Activated naive CD4-positive, alpha-beta T cell treated with anti-CD3 and anti-CD28 coated beads, Interleukin-2, amount 50 U/mL, for 24 hours (primary cell): Measurements from ENCODE around the gene BCAR3.
"Not testable (repeated sequence)": the region's sequence is repeated elsewhere in the genome, so short reads cannot be mapped to it uniquely, and the experiment has no call there.

Source experiments
- H3K27ac Mint-ChIP-seq: one replicate; pipeline ENCODE4 v1.8.0; 2021; ENCODE audit warnings: mild to moderate bottlenecking, mixed read lengths
- H3K27me3 Mint-ChIP-seq: one replicate; pipeline ENCODE4 v1.8.0; 2021; ENCODE audit warnings: mixed read lengths
- H3K36me3 Mint-ChIP-seq: one replicate; pipeline ENCODE4 v1.8.0; 2021; ENCODE audit warnings: mixed read lengths
- H3K4me1 Mint-ChIP-seq: one replicate; pipeline ENCODE4 v1.8.0; 2021; ENCODE audit warnings: mixed read lengths
- H3K4me3 Mint-ChIP-seq: one replicate; pipeline ENCODE4 v1.8.0; 2021; ENCODE audit warnings: mild to moderate bottlenecking, mixed read lengths
- H3K9me3 Mint-ChIP-seq: one replicate; pipeline ENCODE4 v1.8.0; 2021; ENCODE audit warnings: mixed read lengths

BCAR3 gene

DNA sequence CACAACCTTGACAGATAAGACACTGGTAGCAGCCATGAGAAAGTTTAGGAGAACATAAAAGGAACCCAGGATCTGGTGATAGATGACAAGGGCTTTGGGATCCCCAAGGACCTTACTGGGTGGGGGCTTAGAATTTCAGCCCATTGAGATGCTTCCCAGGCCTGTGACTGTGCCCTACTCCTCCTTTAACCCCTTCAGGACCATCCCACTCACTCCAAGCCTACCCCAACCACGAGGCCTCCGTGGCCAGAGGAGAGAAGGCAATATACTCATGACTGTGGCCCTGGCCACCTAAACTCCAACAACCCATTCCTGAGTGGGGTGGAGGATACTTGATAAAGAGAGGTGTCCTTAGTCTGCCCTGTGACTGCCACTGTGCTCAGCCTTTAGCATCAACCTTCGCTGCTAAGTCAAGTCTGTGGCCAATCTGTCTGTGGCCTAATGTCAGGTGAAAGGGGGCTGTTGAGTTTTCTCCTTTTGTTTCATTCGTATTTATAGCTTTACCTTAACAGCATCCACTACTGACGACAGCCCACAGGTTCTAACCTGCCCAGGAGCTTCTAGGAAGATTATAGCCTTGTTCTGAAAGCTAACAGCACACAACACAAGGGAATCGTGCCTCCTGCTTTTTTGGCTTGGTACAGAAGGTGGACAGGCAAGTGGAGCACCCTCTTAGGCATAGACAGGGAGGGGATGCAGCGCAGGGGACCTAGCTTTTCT is 16.9 kb upstream of the BCAR3 start:
- H3K27ac Mint-ChIP-seq: no peak overlapping the region
- H3K36me3 Mint-ChIP-seq: no peaks in the 10 kb centered on the region
- H3K4me1 Mint-ChIP-seq: no peaks in the 10 kb centered on the region
- H3K4me3 Mint-ChIP-seq: no peak overlapping the region
- no peaks in the 10 kb centered on the region for H3K27me3 Mint-ChIP-seq
- H3K9me3 Mint-ChIP-seq: no peaks in the 10 kb centered on the region

DNA sequence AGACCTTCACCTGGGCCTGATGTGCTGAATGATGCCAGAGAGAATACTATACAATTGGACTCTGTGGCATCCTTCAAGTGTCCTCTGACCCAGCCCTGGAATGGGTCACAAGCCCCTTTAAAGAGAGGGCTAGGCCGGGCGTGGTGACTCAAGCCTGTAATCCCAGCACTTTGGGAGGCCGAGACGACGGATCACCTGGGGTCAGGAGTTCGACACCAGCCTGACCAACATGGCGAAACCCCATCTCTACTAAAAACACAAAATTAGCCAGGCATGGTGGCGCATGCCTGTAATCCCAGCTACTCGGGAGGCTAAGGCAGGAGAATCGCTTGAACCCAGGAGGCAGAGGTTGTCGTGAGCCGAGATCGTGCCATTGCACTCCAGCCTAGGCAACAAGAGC is 15.9 kb upstream of the BCAR3 start:
- H3K36me3 Mint-ChIP-seq, H3K4me3 Mint-ChIP-seq, H3K27me3 Mint-ChIP-seq, H3K27ac Mint-ChIP-seq, H3K9me3 Mint-ChIP-seq, H3K4me1 Mint-ChIP-seq: not testable (repeated sequence)

DNA sequence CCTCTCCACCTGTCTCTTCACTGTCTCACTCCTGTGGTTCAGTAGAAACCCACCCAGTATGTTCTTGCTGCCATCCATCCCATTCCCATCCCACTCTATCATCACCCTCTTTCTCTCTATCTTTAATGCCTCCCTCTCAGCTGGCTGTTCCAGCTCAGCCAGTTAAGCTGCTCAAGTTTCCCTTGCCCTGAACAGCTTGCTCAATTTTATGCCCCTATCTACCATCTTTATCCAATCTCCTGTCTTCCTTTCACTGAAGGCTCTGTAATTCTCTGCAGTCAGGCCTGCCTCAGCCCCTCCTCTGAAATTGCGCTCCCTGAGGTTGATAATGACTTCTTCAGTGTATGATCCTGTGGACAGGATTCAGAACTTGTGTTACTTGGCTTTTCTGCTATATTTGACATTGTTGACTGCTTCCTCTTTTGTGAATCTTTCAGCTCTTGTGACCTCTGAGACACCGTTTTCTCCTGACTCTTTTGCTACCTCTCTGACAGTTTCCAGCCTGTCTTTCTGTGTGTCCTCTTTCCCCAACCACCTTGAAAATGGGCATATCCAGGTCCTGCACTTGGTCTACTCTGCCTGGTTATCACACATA is 13.9 kb upstream of the BCAR3 start:
- H3K4me1 Mint-ChIP-seq: peaks cover 11% of the 10 kb centered on the region
- no peak overlapping the region for H3K4me3 Mint-ChIP-seq
- H3K27me3 Mint-ChIP-seq: no peaks in the 10 kb centered on the region
- H3K27ac Mint-ChIP-seq: no peak overlapping the region
- no peaks in the 10 kb centered on the region for H3K9me3 Mint-ChIP-seq
- no peaks in the 10 kb centered on the region for H3K36me3 Mint-ChIP-seq

DNA sequence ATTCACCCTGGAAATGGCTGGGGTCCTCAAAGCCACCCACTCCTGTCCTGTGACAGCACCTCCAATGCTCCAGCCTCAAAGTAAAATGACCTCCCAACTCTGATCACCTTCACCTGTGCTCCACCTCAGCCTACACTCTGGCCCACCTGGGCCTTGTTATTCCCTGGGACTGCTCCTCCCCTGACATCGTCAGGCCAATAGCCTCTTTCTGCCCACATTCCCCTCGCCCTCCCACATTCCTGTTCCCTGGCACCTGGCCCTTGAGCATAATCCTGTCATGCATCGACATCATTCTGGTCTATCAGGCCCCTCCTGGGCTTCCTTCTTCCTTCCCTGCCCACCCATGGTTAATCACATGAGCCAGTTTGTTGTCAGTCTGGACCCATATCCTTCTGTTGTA is 13.2 kb upstream of the BCAR3 start:
- Mint-ChIP-seq H3K4me3 (no peak overlapping the region), H3K4me1 (peaks cover 11% of the 10 kb centered on the region), H3K27me3 (no peaks in the 10 kb centered on the region), H3K36me3 (no peaks in the 10 kb centered on the region), H3K9me3 (no peaks in the 10 kb centered on the region), H3K27ac (no peak overlapping the region)

DNA sequence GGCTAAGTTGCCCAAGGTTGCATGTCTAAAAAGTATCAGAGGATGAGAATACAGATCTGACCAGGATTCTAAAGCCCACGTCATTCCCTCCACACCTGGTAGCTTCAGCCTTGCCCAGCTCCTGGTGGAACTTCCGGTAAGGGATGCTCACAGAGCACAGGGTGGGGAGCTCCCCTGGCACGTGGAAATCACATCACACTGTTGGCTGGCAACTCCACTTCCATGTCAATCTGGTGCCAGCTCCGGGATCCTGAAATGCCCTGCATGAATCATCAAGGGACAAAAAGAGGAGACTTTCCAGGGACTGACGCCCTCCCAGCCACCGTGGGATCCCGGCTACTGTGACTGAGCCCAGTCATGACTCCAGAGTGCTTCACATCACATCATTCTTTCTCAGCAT is 12.4 kb upstream of the BCAR3 start:
- H3K4me1 Mint-ChIP-seq: peaks cover 11% of the 10 kb centered on the region
- no peaks in the 10 kb centered on the region for H3K27me3 Mint-ChIP-seq
- no peaks in the 10 kb centered on the region for H3K36me3 Mint-ChIP-seq
- no peak overlapping the region for H3K4me3 Mint-ChIP-seq
- no peaks in the 10 kb centered on the region for H3K9me3 Mint-ChIP-seq
- no peak overlapping the region for H3K27ac Mint-ChIP-seq

DNA sequence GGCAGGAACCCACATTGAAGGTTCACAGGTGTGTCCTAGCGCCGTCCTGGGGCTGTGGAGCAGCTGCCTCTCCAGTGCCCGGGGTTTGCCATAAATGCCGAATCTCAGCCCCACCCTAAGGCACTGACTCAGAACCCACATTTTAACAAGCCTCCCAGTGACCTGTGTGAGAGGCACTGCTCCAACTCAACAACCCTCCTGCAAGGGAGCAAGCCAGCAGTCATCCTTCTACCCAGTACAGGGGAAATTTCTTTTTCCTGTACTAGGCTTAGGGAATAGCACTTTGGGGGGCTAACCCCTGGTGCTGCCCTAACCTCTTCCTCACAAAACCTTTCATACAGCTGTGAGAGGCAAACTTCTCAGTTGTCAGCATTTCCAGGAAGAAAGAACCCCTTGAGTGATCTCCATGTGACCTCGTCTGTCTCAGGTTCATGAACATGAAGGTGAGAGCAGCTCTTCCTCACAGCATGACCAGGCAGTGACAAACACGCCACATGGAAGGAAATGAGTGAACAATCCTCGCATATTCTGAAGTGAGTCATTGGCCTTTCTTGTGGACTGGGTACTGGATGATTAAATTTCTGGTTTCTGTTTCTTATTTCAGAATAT is 11.4 kb upstream of the BCAR3 start:
- Mint-ChIP-seq H3K36me3 (no peaks in the 10 kb centered on the region), H3K27me3 (no peaks in the 10 kb centered on the region), H3K4me3 (peak overlapping the region; percentile 17), H3K27ac (peak overlapping the region; percentile 68), H3K9me3 (no peaks in the 10 kb centered on the region), H3K4me1 (peaks cover 11% of the 10 kb centered on the region)

DNA sequence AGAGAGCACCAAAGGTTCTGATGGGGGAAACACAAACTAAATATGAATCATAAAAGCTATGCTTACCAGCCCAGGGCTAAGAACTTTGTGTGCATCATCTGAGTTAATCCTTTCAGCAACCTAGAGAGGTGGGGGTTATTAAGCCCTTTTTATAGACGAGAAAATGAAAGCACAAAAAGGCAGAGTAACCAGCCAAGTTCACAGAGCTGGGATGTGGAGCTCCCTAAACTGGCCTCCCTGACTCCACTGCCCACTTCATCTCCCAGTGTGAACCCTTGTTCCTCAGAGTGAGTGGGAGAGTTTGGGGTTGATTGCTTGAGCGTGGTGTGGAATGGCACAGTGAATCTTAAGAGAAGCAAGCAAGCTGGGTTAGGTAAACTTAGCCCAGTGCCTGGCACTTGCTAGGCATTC is 10.8 kb upstream of the BCAR3 start:
- no peaks in the 10 kb centered on the region for H3K9me3 Mint-ChIP-seq
- H3K36me3 Mint-ChIP-seq: no peaks in the 10 kb centered on the region
- H3K27ac Mint-ChIP-seq: no peak overlapping the region
- H3K27me3 Mint-ChIP-seq: peaks cover 3% of the 10 kb centered on the region
- peaks cover 11% of the 10 kb centered on the region for H3K4me1 Mint-ChIP-seq
- peak overlapping the region; percentile 26 for H3K4me3 Mint-ChIP-seq

DNA sequence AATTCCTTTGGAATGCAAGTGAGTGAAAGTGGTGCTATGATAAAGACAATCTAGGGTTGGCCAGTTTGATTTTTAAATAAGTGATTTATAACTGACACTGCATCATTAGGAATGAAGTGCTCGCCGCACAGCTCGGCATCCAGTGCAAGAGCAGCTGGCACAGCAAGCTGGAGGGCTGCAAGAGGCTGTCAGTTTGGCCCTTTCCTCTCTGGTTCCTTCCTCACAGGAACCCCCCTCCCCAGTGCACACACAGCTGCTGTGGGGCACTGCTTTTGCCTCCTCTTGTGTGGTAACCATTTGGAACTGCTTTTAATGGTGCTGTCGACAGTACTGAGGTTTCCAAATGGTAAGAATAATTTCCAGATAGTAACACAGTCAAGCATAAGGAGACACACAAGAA is 10.4 kb upstream of the BCAR3 start:
- H3K27me3 Mint-ChIP-seq: peaks cover 3% of the 10 kb centered on the region
- no peak overlapping the region for H3K4me3 Mint-ChIP-seq
- H3K4me1 Mint-ChIP-seq: peaks cover 11% of the 10 kb centered on the region
- no peaks in the 10 kb centered on the region for H3K36me3 Mint-ChIP-seq
- no peak overlapping the region for H3K27ac Mint-ChIP-seq
- no peaks in the 10 kb centered on the region for H3K9me3 Mint-ChIP-seq

DNA sequence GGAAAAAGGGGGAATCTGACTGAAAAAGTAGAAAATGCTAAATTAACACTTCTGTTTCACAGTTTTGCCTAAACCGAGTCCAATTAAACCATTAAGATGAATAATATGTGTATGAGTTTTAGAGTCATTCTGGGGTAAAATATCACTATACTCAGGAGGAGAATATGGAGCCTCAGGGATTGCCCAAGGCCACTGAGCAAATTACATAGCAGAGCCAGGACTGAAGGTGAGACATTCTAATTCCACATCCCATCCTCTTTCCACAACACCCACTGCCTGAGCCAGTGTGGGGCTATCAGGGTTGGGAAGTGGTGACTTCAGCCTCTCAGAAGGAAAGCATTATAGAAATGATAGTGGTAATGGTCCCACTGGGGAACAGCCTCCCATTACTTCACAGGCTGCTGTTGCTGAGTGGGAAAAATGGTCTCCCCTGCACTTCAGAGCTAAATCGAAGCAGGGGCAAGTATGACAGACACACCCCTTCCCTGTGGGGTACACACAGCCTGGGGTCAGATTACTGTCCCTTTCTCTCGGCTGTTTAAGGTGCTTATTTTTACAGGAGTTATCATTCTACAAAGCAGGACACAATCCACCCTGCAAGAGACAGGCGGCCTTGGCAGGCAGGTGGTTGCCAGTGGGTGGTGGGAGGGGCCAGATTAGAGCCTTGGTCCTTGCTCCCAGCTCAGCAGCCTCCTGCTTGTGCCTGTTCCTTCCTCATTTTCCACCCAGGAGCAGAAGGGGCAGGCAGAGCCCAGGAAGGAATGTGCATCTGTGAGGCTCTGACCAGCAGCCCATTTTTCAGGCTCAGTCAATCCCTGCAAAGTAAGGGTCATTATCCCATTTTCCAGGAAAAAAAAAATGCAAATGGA is 9.5 kb upstream of the BCAR3 start:
- no peaks in the 10 kb centered on the region for H3K9me3 Mint-ChIP-seq
- H3K27ac Mint-ChIP-seq: no peak overlapping the region
- peaks cover 4% of the 10 kb centered on the region for H3K27me3 Mint-ChIP-seq
- H3K4me1 Mint-ChIP-seq: peaks cover 11% of the 10 kb centered on the region
- H3K36me3 Mint-ChIP-seq: no peaks in the 10 kb centered on the region
- no peak overlapping the region for H3K4me3 Mint-ChIP-seq

DNA sequence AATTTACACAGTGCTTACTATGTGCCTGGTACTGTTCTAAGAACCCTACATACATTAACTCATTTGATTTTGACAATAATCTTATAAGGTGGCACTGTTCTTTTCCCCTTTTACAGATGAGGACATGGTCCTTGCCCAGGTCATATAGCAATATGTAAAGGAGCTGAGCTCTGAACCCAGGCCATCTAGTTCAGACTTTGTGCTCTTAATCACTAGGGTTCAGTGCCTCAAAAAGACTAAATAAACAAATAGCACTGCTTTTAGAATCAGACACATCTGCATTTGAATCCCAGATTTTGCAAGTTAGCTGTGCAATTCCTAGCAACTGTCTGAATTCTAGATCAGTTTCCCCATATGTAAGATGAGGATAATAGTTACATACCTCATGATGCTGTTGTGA is 8.7 kb upstream of the BCAR3 start:
- Mint-ChIP-seq H3K27me3 (peaks cover 8% of the 10 kb centered on the region), H3K9me3 (no peaks in the 10 kb centered on the region), H3K27ac (no peak overlapping the region), H3K4me1 (peaks cover 11% of the 10 kb centered on the region), H3K36me3 (no peaks in the 10 kb centered on the region), H3K4me3 (no peak overlapping the region)

DNA sequence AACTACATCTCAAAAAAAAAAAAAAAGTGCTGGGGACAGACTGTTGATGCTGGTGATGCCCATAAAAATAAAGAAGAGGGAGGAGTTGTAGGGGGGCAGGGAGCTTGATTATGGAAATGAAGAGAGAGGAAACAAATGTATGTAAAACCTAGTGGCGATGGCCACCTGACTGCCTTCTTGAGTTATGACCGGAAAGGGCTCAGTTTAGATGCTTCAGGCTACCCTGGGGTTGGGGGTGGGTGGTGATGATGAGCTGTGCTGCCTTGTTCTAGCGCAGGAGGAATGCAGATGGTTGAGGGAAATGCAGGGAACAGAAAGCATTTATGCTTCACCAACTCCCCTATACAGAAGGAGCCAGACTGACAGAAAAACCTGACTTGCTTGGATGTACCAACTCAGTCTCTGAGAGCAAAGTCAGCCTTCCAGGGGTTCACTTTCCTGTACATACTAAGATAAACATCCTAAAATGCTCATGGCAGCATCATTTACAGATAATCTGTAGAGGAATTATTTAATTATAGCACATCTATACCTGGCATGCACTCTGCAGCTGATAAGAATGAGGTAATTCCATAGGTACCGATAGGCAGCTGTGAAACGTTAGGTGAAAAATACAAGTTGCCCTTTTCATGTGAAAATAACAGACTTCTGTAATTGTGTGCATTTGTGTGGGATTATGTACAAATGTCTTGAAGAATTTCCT is 8.0 kb upstream of the BCAR3 start:
- Mint-ChIP-seq H3K27me3 (peaks cover 11% of the 10 kb centered on the region), H3K4me3 (no peak overlapping the region), H3K36me3 (no peaks in the 10 kb centered on the region), H3K9me3 (no peaks in the 10 kb centered on the region), H3K27ac (no peak overlapping the region), H3K4me1 (peaks cover 11% of the 10 kb centered on the region)

DNA sequence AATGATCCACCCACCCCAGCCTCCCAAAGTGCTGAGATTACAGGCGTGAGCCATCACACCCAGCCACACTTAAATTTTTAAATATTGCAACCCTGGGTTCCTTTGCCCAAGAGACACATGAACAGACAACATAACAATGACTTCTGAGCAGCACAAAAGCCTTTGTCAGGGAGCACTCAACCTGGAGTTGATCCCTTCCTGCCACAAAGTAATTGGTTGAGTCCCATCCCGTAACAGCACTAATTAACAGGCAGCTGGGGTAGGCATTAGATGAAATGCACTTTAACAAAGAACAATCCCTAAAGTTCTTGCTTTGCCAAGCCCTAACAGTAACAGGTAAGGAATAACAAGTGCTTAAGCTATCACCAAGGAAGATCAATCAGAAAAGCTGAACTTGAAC is 5.9 kb upstream of the BCAR3 start:
- no peak overlapping the region for H3K4me3 Mint-ChIP-seq
- no peaks in the 10 kb centered on the region for H3K36me3 Mint-ChIP-seq
- no peak overlapping the region for H3K27ac Mint-ChIP-seq
- H3K27me3 Mint-ChIP-seq: peaks cover 24% of the 10 kb centered on the region
- no peaks in the 10 kb centered on the region for H3K9me3 Mint-ChIP-seq
- H3K4me1 Mint-ChIP-seq: peaks cover 4% of the 10 kb centered on the region

DNA sequence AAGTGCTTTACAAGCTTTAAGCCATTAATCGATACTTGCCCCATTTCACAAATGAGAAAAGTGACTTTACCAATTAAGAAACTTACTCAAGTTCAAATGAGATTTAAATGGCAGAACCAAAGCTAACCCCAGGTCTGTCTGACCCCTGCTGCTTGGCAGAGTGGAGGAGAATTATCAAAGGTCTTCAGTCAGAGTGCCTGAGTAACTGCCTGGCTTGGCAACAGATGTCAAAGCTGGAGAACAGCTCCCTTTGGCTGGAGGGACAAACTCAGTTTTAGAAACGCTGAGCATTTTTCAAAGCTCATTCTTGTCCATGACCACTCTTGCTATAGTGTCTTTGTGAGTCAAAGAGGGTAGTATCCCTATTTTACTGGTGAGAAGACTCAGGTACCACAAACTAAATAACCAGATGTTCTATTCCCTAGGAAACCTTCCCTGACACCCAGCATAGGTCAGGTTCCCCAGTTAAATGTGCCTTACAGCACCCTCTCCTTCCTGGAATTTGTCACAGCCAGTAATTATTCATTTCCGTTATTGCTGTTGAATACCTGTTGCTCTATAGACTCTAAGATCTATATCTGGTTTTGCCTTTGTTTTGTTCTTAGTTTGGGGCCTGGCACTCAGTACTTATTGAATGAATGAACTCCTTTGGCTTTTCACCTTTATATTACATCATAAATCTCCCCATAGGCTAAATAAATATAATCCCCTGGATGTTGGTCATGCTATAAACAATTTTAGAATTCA is 5.0 kb upstream of the BCAR3 start:
- peaks cover 30% of the 10 kb centered on the region for H3K27me3 Mint-ChIP-seq

DNA sequence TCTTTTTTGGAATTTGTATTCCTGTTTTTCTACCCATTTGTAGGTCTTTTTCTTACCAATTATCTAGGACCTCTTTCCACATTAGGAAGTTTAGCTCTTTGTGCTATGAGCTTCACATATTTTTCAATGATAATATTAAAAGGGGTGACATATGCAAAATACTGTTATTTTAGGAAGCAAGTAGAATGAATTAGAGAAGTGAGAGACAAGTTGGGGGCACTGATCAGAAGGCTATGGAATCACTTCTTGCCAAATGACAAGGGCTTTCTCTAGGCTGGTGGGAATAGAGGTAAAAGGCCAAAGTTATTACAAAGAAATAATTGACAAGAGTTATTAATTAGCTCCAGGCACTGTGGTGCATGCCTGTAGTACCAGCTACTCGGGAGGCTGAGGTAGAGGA is 4.3 kb upstream of the BCAR3 start:
- Mint-ChIP-seq H3K27ac (no peak overlapping the region), H3K4me3 (no peak overlapping the region), H3K9me3 (no peaks in the 10 kb centered on the region), H3K27me3 (peaks cover 30% of the 10 kb centered on the region), H3K4me1 (peaks cover 6% of the 10 kb centered on the region), H3K36me3 (no peaks in the 10 kb centered on the region)

More for the DNA sequence above, 5.0 kb upstream of the BCAR3 start:
- H3K4me1 Mint-ChIP-seq: peaks cover 5% of the 10 kb centered on the region
- H3K9me3 Mint-ChIP-seq: no peaks in the 10 kb centered on the region
- no peak overlapping the region for H3K4me3 Mint-ChIP-seq
- H3K36me3 Mint-ChIP-seq: no peaks in the 10 kb centered on the region
- no peak overlapping the region for H3K27ac Mint-ChIP-seq

DNA sequence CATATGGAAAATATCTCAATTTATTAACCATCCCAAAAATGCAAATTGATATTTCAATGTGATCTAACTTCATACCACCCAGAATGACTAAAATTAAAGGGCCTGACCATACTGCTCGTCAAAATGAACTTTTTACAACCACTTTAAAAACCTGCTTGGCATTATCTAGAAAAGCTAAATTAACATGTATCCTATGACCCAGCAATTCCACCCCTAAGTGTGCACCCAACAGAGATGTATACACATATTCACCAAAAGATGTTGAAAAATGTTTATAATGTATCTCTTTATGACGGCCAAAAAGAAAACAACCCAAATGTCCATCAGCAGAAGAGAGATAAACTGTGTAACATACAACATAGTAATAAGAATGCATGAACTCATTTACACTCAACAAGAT is 1.6 kb upstream of the BCAR3 start:
- peaks cover 11% of the 10 kb centered on the region for H3K4me1 Mint-ChIP-seq
- H3K4me3 Mint-ChIP-seq: no peak overlapping the region
- H3K9me3 Mint-ChIP-seq: no peaks in the 10 kb centered on the region
- no peaks in the 10 kb centered on the region for H3K36me3 Mint-ChIP-seq
- H3K27me3 Mint-ChIP-seq: peaks cover 43% of the 10 kb centered on the region
- H3K27ac Mint-ChIP-seq: no peak overlapping the region
